ENCODE measurements around the gene AKT3. TPM values are rescaled to one million over a fixed set of nuclear protein-coding genes. Genes with fewer than 3 reads are reported as not detected.
"Not testable (repeated sequence)": the region's sequence is repeated elsewhere in the genome, so short reads cannot be mapped to it uniquely, and the experiment has no call there.

Gene AKT3
- total RNA-seq, 3 donors from 2014 or later (not counting 1 experiment from before 2014, with no cell fraction given), result 135 to 157 (median 136) TPM

DNA sequence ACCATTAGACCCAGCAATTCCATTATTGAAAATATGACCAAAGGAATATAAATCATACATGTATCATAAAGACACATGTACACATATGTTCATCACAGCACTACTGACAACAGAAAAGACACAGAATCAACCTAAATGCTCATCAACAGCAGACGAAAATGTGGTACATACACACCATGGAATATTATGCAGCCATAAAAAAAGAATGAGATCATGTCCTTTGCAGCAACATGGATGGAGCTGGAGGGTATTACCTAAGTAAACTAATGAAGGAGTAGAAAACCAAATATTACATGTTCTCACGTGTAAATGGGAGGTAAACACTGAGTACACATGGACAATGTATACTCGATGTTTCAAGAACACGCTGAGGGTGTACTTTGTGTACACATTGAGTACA lies 15.9 kb downstream of the AKT3 start:
- Histone ChIP-seq H3K27ac (ENCODE audit: low read length) (no peak overlapping the region), H3K4me3 (ENCODE audit: low read length) (no peak overlapping the region), H3K36me3 (ENCODE audit: control insufficient read depth, insufficient read depth, low read length) (peaks cover 6% of the 10 kb centered on the region), H3K27me3 (ENCODE audit: control insufficient read depth, insufficient read depth, low read length) (no peaks in the 10 kb centered on the region), H3K9me3 (ENCODE audit: control insufficient read depth, insufficient read depth, low read length) (peaks cover 6% of the 10 kb centered on the region), H3K4me1 (ENCODE audit: control insufficient read depth, insufficient read depth, low read length) (no peaks in the 10 kb centered on the region)
- peaks cover 0 to 3% of the 10 kb centered on the region in 2 donors for H3K9me3 Mint-ChIP-seq
- peaks cover 15% of the 10 kb centered on the region for H3K36me3 Mint-ChIP-seq
- no peaks in the 10 kb centered on the region for H3K27me3 Mint-ChIP-seq (ENCODE audit: low read depth in 2 of 2)
- no peak for ATAC-seq
- 89% methylated on average over 3 of the region's 4 CpGs for WGBS (ENCODE audit: insufficient coverage)
- TF ChIP-seq, protein P1, sequence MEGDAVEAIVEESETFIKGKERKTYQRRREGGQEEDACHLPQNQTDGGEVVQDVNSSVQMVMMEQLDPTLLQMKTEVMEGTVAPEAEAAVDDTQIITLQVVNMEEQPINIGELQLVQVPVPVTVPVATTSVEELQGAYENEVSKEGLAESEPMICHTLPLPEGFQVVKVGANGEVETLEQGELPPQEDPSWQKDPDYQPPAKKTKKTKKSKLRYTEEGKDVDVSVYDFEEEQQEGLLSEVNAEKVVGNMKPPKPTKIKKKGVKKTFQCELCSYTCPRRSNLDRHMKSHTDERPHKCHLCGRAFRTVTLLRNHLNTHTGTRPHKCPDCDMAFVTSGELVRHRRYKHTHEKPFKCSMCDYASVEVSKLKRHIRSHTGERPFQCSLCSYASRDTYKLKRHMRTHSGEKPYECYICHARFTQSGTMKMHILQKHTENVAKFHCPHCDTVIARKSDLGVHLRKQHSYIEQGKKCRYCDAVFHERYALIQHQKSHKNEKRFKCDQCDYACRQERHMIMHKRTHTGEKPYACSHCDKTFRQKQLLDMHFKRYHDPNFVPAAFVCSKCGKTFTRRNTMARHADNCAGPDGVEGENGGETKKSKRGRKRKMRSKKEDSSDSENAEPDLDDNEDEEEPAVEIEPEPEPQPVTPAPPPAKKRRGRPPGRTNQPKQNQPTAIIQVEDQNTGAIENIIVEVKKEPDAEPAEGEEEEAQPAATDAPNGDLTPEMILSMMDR (IDR thresholded peaks at IDR 0.05), result no peak
- H3K4me3 Mint-ChIP-seq, result no peak overlapping the region
- intact Hi-C loops (cut with micrococcal nuclease), result no loop called here
- H3K4me1 Mint-ChIP-seq, result peaks cover 20 to 27% of the 10 kb centered on the region in 2 donors
- DNase-seq, result no peak
- no peak overlapping the region for H3K27ac Mint-ChIP-seq

DNA sequence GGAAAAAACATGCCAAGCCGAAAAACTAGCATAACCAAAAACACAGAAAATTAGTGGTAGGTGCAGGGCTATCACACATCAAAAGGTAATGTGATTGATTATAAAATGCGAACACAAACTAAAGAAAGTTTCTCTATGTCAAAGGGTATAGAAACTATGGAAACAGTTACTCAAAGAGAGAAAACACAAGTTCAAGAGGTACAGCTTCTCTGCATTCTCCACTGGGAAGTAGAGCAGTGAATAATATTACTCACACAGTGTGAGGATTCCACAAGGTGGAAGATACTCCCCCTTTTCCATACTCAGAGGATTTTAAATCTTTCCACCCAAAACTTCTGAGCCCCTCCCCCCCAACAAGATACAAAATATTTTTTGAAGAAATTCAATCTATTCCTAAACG lies 18.6 kb downstream of the AKT3 start:
- H3K36me3 ChIP-seq (ENCODE audit: control insufficient read depth, insufficient read depth, low read length), result peaks cover 3% of the 10 kb centered on the region
- no peak overlapping the region for H3K4me3 ChIP-seq (ENCODE audit: low read length)
- WGBS (ENCODE audit: insufficient coverage), result 100% methylated on average over 1 of the region's 3 CpGs
- intact Hi-C loops (cut with micrococcal nuclease), result no loop called here
- peak overlapping the region; percentile 9 to 11 for H3K27ac Mint-ChIP-seq
- no peaks in the 10 kb centered on the region for H3K27me3 Mint-ChIP-seq (ENCODE audit: low read depth in 2 of 2)
- no peaks in the 10 kb centered on the region for H3K27me3 ChIP-seq (ENCODE audit: control insufficient read depth, insufficient read depth, low read length)
- peaks cover 15% of the 10 kb centered on the region for H3K36me3 Mint-ChIP-seq
- peaks cover 23 to 27% of the 10 kb centered on the region in 2 donors for H3K4me1 Mint-ChIP-seq
- TF ChIP-seq, protein P1 (IDR thresholded peaks at IDR 0.05), result no peak
- peaks cover 0 to 3% of the 10 kb centered on the region in 2 donors for H3K9me3 Mint-ChIP-seq
- no peak overlapping the region for H3K4me3 Mint-ChIP-seq
- H3K9me3 ChIP-seq (ENCODE audit: control insufficient read depth, insufficient read depth, low read length), result peaks cover under 1% of the 10 kb centered on the region
- H3K27ac ChIP-seq (ENCODE audit: low read length), result no peak overlapping the region
- ATAC-seq (no peak), DNase-seq (no peak)
- no peaks in the 10 kb centered on the region for H3K4me1 ChIP-seq (ENCODE audit: control insufficient read depth, insufficient read depth, low read length)

DNA sequence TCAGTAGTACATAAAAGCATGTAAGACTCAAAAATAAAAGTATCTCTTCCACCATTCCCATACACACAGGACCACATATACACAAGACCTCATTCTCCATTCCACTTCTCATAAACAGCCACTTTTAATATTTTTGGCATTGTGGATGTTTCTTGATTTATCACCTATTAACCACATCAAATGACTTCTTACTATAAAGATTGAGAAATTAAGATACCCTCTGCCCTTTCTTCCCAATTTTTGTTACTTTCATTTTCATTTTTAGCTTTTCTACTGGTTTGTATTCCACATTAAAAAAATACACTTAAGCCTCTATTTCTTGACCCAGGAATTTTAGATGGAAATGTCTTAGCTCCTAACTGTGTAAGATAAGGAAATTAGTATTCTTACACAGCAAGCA lies 22.8 kb downstream of the AKT3 start:
- no peak for DNase-seq
- intact Hi-C loops (cut with micrococcal nuclease), result no loop called here
- Mint-ChIP-seq H3K36me3 (peaks cover 3% of the 10 kb centered on the region), H3K4me1 (peaks cover 41 to 57% of the 10 kb centered on the region in 2 donors), H3K27me3 (ENCODE audit: low read depth in 2 of 2) (no peaks in the 10 kb centered on the region), H3K9me3 (peaks cover under 1 to 1% of the 10 kb centered on the region in 2 donors), H3K27ac (peak overlapping the region; percentile 37 to 74), H3K4me3 (peak overlapping the region; percentile 49)
- Histone ChIP-seq H3K27ac (ENCODE audit: low read length) (no peak overlapping the region), H3K36me3 (ENCODE audit: control insufficient read depth, insufficient read depth, low read length) (no peaks in the 10 kb centered on the region), H3K4me3 (ENCODE audit: low read length) (no peak overlapping the region), H3K4me1 (ENCODE audit: control insufficient read depth, insufficient read depth, low read length) (no peaks in the 10 kb centered on the region), H3K27me3 (ENCODE audit: control insufficient read depth, insufficient read depth, low read length) (no peaks in the 10 kb centered on the region), H3K9me3 (ENCODE audit: control insufficient read depth, insufficient read depth, low read length) (no peaks in the 10 kb centered on the region)
- no peak for ATAC-seq
- TF ChIP-seq, protein P1 (IDR thresholded peaks at IDR 0.05), result no peak

DNA sequence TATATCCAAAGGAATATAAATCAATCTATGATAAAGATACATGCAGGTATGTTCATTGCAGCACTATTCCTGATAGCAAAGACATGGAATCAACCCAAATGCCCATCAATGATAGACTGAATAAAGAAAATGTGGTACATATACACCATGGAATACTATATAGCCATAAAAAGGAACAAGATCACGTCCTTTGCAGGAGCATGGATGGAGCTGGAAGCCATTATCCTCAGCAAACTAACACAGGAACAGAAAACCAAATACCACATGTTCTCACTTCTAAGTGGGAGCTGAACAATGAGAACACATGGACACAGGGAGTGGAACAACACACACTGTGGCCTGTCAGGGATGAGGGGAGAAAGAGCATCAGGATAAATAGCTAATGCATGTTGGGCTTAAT lies 25.1 kb downstream of the AKT3 start:
- H3K27me3 ChIP-seq (ENCODE audit: control insufficient read depth, insufficient read depth, low read length), result not testable (repeated sequence)
- Mint-ChIP-seq H3K4me1 (peaks cover 40 to 65% of the 10 kb centered on the region in 2 donors), H3K36me3 (peaks cover 25% of the 10 kb centered on the region)

More for the DNA sequence above, 25.1 kb downstream of the AKT3 start:
- H3K27ac Mint-ChIP-seq; DNase-seq; H3K4me1 ChIP-seq (ENCODE audit: control insufficient read depth, insufficient read depth, low read length); H3K27me3 Mint-ChIP-seq (ENCODE audit: low read depth in 2 of 2); ATAC-seq; H3K4me3 ChIP-seq (ENCODE audit: low read length); H3K4me3 Mint-ChIP-seq; H3K9me3 ChIP-seq (ENCODE audit: control insufficient read depth, insufficient read depth, low read length); intact Hi-C loops (cut with micrococcal nuclease); H3K27ac ChIP-seq (ENCODE audit: low read length); H3K36me3 ChIP-seq (ENCODE audit: control insufficient read depth, insufficient read depth, low read length): not testable (repeated sequence)
- WGBS (ENCODE audit: insufficient coverage), result 100% methylated on average over 1 of the region's 1 CpG
- peaks cover 7 to 18% of the 10 kb centered on the region in 2 donors for H3K9me3 Mint-ChIP-seq
